HCT116 (cell line): Measurements from ENCODE around the gene ABI1.

ENCODE experiments used
- CTCF ChIP-seq, 3 experiments: fragments of 200-600 bp in 1 of 3; sonication (generic) in 1 of 3; IDR thresholded peaks in 2 of 3; conservative IDR thresholded peaks in 1 of 3; 2 replicates each; pipeline ENCODE4 v1.5.1; 2012 to 2017; ENCODE audit warnings: low read depth in 2 of 3, low read length in 2 of 3, antibody characterized with exemption in 1 of 3, borderline replicate concordance in 1 of 3, control low read depth in 1 of 3, mild to moderate bottlenecking in 1 of 3, mixed read lengths in 1 of 3, mixed run types in 1 of 3, moderate library complexity in 1 of 3; ENCODE audit not compliant: insufficient read depth in 1 of 3
- ELF1 ChIP-seq: IDR thresholded peaks from 2 replicates; pipeline ENCODE4 v1.6.1; 2012; ENCODE audit warnings: low read depth, borderline replicate concordance
- EZH2 ChIP-seq: fragments of 200-600 bp; sonication (generic); IDR thresholded peaks from 2 replicates; pipeline ENCODE4 v1.6.1; 2017; ENCODE audit warnings: antibody characterized with exemption, mixed run types
- FOSL1 ChIP-seq: IDR thresholded peaks from 2 replicates; pipeline ENCODE4 v1.6.1; 2012; ENCODE audit warnings: low read depth
- POLR2A ChIP-seq: IDR thresholded peaks from 2 replicates; pipeline ENCODE4 v1.7.0; 2011; ENCODE audit warnings: borderline replicate concordance; ENCODE audit not compliant: insufficient read depth, insufficient read length; ENCODE audit errors: extremely low read depth
- POLR2AphosphoS5 ChIP-seq: IDR thresholded peaks from 2 replicates; pipeline ENCODE4 v1.6.1; 2011; ENCODE audit warnings: mild to moderate bottlenecking, low read depth, low read length, moderate library complexity
- RAD21 ChIP-seq: IDR thresholded peaks from 2 replicates; pipeline ENCODE4 v1.6.1; 2012; ENCODE audit warnings: low read depth, mild to moderate bottlenecking
- REST ChIP-seq: IDR thresholded peaks from 2 replicates; pipeline ENCODE4 v1.6.1; 2012; ENCODE audit warnings: low read depth
- SIN3A ChIP-seq: IDR thresholded peaks from 2 replicates; pipeline ENCODE4 v1.6.1; 2012; ENCODE audit warnings: low read depth
- SRF ChIP-seq: IDR thresholded peaks from 2 replicates; pipeline ENCODE4 v1.6.1; 2012; ENCODE audit warnings: low read depth
- YY1 ChIP-seq: IDR thresholded peaks from 2 replicates; pipeline ENCODE4 v1.6.1; 2011; ENCODE audit warnings: low read length, low read depth, moderate library complexity, mild to moderate bottlenecking; ENCODE audit not compliant: insufficient replicate concordance; ENCODE audit errors: extremely low read depth
- ZFX ChIP-seq: fragments of 450-650 bp; IDR thresholded peaks from 2 replicates; pipeline ENCODE4 v1.6.1; 2017
- ZNF274 ChIP-seq: fragments of 200-500 bp; sonication (Bioruptor generic); IDR thresholded peaks from 2 replicates; pipeline ENCODE4 v1.6.1; 2014; ENCODE audit warnings: mild to moderate bottlenecking, low read depth, low read length, inconsistent platforms
- TF ChIP-seq, protein P1 (sequence below): IDR thresholded peaks from 2 replicates; pipeline ENCODE4 v1.6.1; 2011; ENCODE audit warnings: mild to moderate bottlenecking, low read length, moderate library complexity; ENCODE audit not compliant: insufficient replicate concordance; ENCODE audit errors: extremely low read depth

DNA sequence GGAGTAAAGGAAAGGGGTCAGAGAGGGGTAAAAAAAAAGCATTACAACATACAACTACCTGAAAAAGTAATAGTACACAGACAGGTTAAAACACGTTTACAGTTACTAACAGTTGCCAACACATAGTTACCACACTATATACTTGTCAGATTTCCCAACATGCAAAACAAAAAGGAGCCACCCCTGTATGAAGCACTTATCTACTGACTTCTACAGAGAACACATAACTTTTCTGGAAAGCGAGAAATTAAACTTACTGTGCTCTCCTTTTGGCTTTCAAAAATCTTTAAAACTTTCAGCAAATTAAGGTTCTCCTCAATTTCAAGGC lies 2.1 kb downstream of the ABI1 start:
- TF ChIP-seq POLR2A (no peak), SRF (no peak), CTCF (IDR thresholded peaks at IDR 0.05 in 2 of 3, conservative IDR thresholded peaks at IDR 0.05 in 1 of 3; ENCODE audit: borderline replicate concordance in 1 of 3, insufficient read depth in 1 of 3, low read depth in 2 of 3, low read length in 2 of 3) (no peak), EZH2 (no peak), POLR2AphosphoS5 (no peak), ZFX (no peak), REST (no peak), ELF1 (no peak), RAD21 (no peak), FOSL1 (no peak), SIN3A (no peak), ZNF274 (no peak), YY1 (no peak)
- TF ChIP-seq, protein P1, sequence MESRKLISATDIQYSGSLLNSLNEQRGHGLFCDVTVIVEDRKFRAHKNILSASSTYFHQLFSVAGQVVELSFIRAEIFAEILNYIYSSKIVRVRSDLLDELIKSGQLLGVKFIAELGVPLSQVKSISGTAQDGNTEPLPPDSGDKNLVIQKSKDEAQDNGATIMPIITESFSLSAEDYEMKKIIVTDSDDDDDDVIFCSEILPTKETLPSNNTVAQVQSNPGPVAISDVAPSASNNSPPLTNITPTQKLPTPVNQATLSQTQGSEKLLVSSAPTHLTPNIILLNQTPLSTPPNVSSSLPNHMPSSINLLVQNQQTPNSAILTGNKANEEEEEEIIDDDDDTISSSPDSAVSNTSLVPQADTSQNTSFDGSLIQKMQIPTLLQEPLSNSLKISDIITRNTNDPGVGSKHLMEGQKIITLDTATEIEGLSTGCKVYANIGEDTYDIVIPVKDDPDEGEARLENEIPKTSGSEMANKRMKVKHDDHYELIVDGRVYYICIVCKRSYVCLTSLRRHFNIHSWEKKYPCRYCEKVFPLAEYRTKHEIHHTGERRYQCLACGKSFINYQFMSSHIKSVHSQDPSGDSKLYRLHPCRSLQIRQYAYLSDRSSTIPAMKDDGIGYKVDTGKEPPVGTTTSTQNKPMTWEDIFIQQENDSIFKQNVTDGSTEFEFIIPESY: no peak
